HepG2 (cell line): ENCODE data around the gene AMZ1. TPM values are rescaled to one million over a fixed set of nuclear protein-coding genes. Genes with fewer than 3 reads are reported as not detected.
A peak's percentile ranks its signal among the peaks of the same experiment; 100 is the strongest.

Experiments used
- ATAC-seq: fragments of 200-7000 bp; cut with Tn5 transposase; 3 replicates; pipeline ENCODE4 v1.9.1; 2020; ENCODE audit warnings: mild to moderate bottlenecking, moderate library complexity
- BruUV-seq: library from RNA; stranded (reverse); fragments of 400-500 nt; replicated peaks from 2 replicates; lab custom pipeline; 2021; lab: Mats Ljungman, UMichigan
- CTCF ChIA-PET: fragments of 300-600 bp; formaldehyde crosslinking; extraction: SDS; loops from one replicate; lab custom pipeline; 2021; ENCODE audit warnings: low total read pairs, inconsistent platforms, low intra/inter-chr PET ratio; lab: Yijun Ruan, JAX
- POLR2A ChIA-PET: fragments of 350-600 bp; sonication (Branson Sonifier 250); formaldehyde crosslinking; loops from one replicate; lab custom pipeline; 2020; ENCODE audit warnings: antibody characterized with exemption, inconsistent platforms; lab: Yijun Ruan, JAX
- DNase-seq: peaks from one replicate; pipeline ENCODE4 v3.0.0-alpha.2; 2015; ENCODE audit warnings: low spot score
- FAIRE-seq: peaks from 3 replicates; lab custom pipeline; 2011; peaks lifted over from hg19 to GRCh38; lab: Jason Lieb, UNC
- H2AFZ ChIP-seq: one replicate; pipeline ENCODE4 v1.6.1; 2011; ENCODE audit warnings: low read length, inconsistent platforms
- H3K27ac ChIP-seq: fragments of 300-600 bp; 3 replicates; pipeline ENCODE4 v1.8.0; 2011; ENCODE audit warnings: mixed run types, mild to moderate bottlenecking, mixed read lengths, low read length, inconsistent platforms; ENCODE audit not compliant: insufficient read depth; ENCODE audit errors: extremely low read length
- H3K27me3 ChIP-seq, 2 experiments: fragments of 200-600 bp in 1 of 2; 2 replicates in 1 of 2; 3 replicates in 1 of 2; pipeline versions ENCODE4 v1.6.0 to v1.8.0; 2011; ENCODE audit warnings: low read length in 2 of 2, mild to moderate bottlenecking in 2 of 2, moderate library complexity in 2 of 2, inconsistent platforms in 1 of 2; ENCODE audit not compliant: insufficient read depth in 2 of 2, control insufficient read depth in 1 of 2
- H3K36me3 ChIP-seq, 2 experiments: fragments of 200-600 bp in 1 of 2; replicated peaks in 1 of 2; 2 replicates in 1 of 2; 3 replicates in 1 of 2; pipeline versions ENCODE4 v1.5.1 to v1.8.0; 2011; ENCODE audit warnings: low read length in 2 of 2, inconsistent platforms in 1 of 2; ENCODE audit not compliant: insufficient read depth in 2 of 2, control insufficient read depth in 1 of 2
- H3K4me1 ChIP-seq: 2 replicates; pipeline ENCODE4 v1.5.1; 2012; ENCODE audit warnings: low read length, inconsistent platforms; ENCODE audit not compliant: insufficient read depth
- H3K4me2 ChIP-seq: 2 replicates; pipeline ENCODE4 v1.6.0; 2011; ENCODE audit warnings: low read depth, low read length, inconsistent platforms
- H3K4me3 ChIP-seq, 3 experiments: fragments of 200-600 bp in 1 of 3; sonication (generic), shearing (Covaris generic) in 1 of 3; replicated peaks in 1 of 3; 2 replicates each; pipeline ENCODE4 v1.5.1; 2011 to 2016; ENCODE audit warnings: low read length in 3 of 3, inconsistent platforms in 2 of 3, low read depth in 2 of 3, mild to moderate bottlenecking in 2 of 3, control low read depth in 1 of 3, mixed read lengths in 1 of 3; ENCODE audit not compliant: insufficient read depth in 1 of 3
- H3K79me2 ChIP-seq: one replicate; pipeline ENCODE4 v1.6.1; 2011; ENCODE audit warnings: low read length, inconsistent platforms; ENCODE audit not compliant: insufficient read depth
- H3K9ac ChIP-seq: 2 replicates; pipeline ENCODE4 v1.6.0; 2011; ENCODE audit warnings: mild to moderate bottlenecking, low read depth, low read length, inconsistent platforms; ENCODE audit not compliant: insufficient read depth
- H3K9me3 ChIP-seq: 2 replicates; pipeline ENCODE4 v1.5.1; 2012; ENCODE audit warnings: mild to moderate bottlenecking, low read length
- H4K20me1 ChIP-seq: 2 replicates; pipeline ENCODE4 v1.6.0; 2011; ENCODE audit warnings: inconsistent platforms, mild to moderate bottlenecking, low read length, moderate library complexity; ENCODE audit not compliant: insufficient read depth
- SETDB1 ChIP-seq: sonication (generic); formaldehyde crosslinking; IDR thresholded peaks from 2 replicates; pipeline ENCODE4 v1.5.1; 2020; ENCODE audit warnings: missing genetic modification reagents, mild to moderate bottlenecking, borderline replicate concordance
- SNAI1 ChIP-seq: sonication (generic); formaldehyde crosslinking; IDR thresholded peaks from 2 replicates; pipeline ENCODE4 v1.5.0; 2020; ENCODE audit warnings: mild to moderate bottlenecking, missing genetic modification reagents, borderline replicate concordance
- TBX3 ChIP-seq: fragments of 450-650 bp; IDR thresholded peaks from 2 replicates; pipeline ENCODE4 v1.6.1; 2017; ENCODE audit warnings: antibody characterized with exemption, mild to moderate bottlenecking, inconsistent platforms, borderline replicate concordance
- YY1 ChIP-seq: IDR thresholded peaks from 2 replicates; pipeline ENCODE4 v1.6.1; 2011; ENCODE audit warnings: low read length, low read depth, moderate library complexity, mild to moderate bottlenecking; ENCODE audit not compliant: insufficient read depth, insufficient replicate concordance
- ZFP91 ChIP-seq: sonication (generic); formaldehyde crosslinking; IDR thresholded peaks from 2 replicates; pipeline ENCODE4 v1.9.0; 2022; ENCODE audit warnings: missing genetic modification reagents, mild to moderate bottlenecking, borderline replicate concordance
- ZNF180 ChIP-seq: sonication (generic); formaldehyde crosslinking; IDR thresholded peaks from 2 replicates; pipeline ENCODE4 v1.4.0; 2020; ENCODE audit warnings: low read depth, missing genetic modification reagents, borderline replicate concordance
- WGBS: methylation state at CpG from one replicate; pipeline ENCODE4 v1.1.6; 2017; ENCODE audit warnings: low lambda C conversion rate; 5-methylcytosine and 5-hydroxymethylcytosine counted together
- in situ Hi-C: cut with HindIII; loops from 2 replicates; pipeline ENCODE4 v1.10.0; 2017; ENCODE audit warnings: low pct_unique_long_range_greater_than_20kb; ENCODE audit not compliant: extremely low pct_ligation_motif_present
- intact Hi-C: fragments of 100-400 bp; cut with micrococcal nuclease; formaldehyde crosslinking; loops from one replicate; pipeline ENCODE4 v1.10.0; 2022; ENCODE audit not compliant: unreplicated experiment
- polyA plus RNA-seq, 8 experiments: library from polyadenylated mRNA; depleted of rRNA in 3 of 8; stranded (reverse) in 7 of 8; unstranded in 1 of 8; fragments of >200 nt; fragmentation: Illumina TruSeq in 4 of 8; extraction: Trizol in 4 of 8; gene quantifications; 2 replicates each; pipeline versions ENCODE4 v1.2.1 to v1.2.3, GENCODE V29; 2011 to 2016; ENCODE audit warnings: low read depth in 4 of 8, missing spikeins in 1 of 8, mixed read lengths in 1 of 8; ENCODE audit not compliant: insufficient read depth in 1 of 8
- total RNA-seq, 5 experiments: library from RNA; depleted of rRNA; stranded (reverse); fragments of >200 nt; fragmentation: Illumina TruSeq; extraction: Trizol; gene quantifications; 2 replicates each; pipeline ENCODE4 v1.2.3, GENCODE V29; 2016; ENCODE audit warnings: low read depth in 1 of 5
- TF ChIP-seq, protein P1 (sequence below): sonication (generic); formaldehyde crosslinking; IDR thresholded peaks from 2 replicates; pipeline ENCODE4 v1.5.0; 2020; ENCODE audit warnings: missing genetic modification reagents, mild to moderate bottlenecking, borderline replicate concordance

Gene AMZ1
- total and polyA plus RNA-seq, 2 of the 13 experiments (the other 11 are each of a cell fraction or from before 2014, with no cell fraction given) = 0.03 TPM; not detected in 1

- TF ChIP-seq, protein P1, sequence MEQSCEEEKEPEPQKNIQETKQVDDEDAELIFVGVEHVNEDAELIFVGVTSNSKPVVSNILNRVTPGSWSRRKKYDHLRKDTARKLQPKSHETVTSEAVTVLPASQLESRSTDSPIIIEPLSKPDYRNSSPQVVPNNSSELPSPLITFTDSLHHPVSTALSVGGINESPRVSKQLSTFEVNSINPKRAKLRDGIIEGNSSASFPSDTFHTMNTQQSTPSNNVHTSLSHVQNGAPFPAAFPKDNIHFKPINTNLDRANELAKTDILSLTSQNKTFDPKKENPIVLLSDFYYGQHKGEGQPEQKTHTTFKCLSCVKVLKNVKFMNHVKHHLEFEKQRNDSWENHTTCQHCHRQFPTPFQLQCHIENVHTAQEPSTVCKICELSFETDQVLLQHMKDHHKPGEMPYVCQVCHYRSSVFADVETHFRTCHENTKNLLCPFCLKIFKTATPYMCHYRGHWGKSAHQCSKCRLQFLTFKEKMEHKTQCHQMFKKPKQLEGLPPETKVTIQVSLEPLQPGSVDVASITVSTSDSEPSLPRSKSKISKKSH (CRISPR knock-in tag) = no peak
- TF ChIP-seq YY1 = peak; percentile 51
- 0 out of 2 replicates have a peak, but pooled peaks have one; percentile 15 for TF ChIP-seq SNAI1
- no peak for TF ChIP-seq TBX3
- TF ChIP-seq ZFP91 (CRISPR knock-in tag) = peak; percentile 70
- no peak for TF ChIP-seq SETDB1 (CRISPR knock-in tag)
Measured at GRCh38 chr7:2709553-2710285, 21.7 kb downstream of the AMZ1 start (continued).

DNA sequence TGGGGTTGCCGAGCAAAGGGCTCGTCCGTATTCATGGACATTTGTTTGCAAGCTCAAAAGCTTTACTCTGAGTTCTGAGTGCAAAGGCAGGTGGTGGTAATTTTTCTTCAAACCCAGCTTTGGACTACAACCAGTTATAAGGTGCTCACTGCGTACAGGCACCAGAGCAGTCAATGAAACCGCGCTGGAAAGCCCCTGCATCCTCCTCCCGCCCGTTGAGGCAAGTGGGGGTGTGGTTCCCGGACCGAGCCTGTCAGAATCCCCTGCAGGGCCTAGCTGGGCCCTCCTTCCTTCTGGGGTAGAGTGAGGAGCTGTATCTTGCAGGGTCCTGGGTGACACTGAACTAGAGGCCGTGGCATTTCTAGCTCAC, 22.3 kb downstream of the AMZ1 start:
- no peaks in the 10 kb centered on the region for H3K79me2 ChIP-seq
- CTCF ChIA-PET = interaction anchor here (1.2 to 2.2 kb wide), 2 partner anchors 39 to 143 kb away, joined by 5 to 15 read pairs; no protein-coding TSS in a partner anchor
- H4K20me1 ChIP-seq = no peaks in the 10 kb centered on the region; the same call in 1 of the 2 replicates
- H3K27ac ChIP-seq = no peak overlapping the region
- H3K4me1 ChIP-seq = peaks cover 28% of the 10 kb centered on the region
- intact Hi-C loops (no loop called here), in situ Hi-C loops (no loop called here)
- WGBS = 45% methylated on average over 9 of the region's 11 CpGs
- BruUV-seq = no TSS peak
- no peak; the same call in 2 of the 3 replicates for ATAC-seq
- DNase-seq = no peak
- no peak for FAIRE-seq
- POLR2A ChIA-PET = interaction anchor here (1.0 to 1.5 kb wide), 3 partner anchors 17 to 48 kb away, joined by 3 to 5 read pairs (median 3); no protein-coding TSS in a partner anchor
- H3K27me3 ChIP-seq = peaks cover 0 to 15% of the 10 kb centered on the region in 2 experiments; a peak in 3 of 5 replicates
- no peaks in the 10 kb centered on the region for H3K36me3 ChIP-seq
- H3K4me3 ChIP-seq = peak overlapping the region in 2 of 3 experiments; percentile 17 to 60; a peak in 3 of 6 replicates
- peak overlapping the region; percentile 72 for H3K4me2 ChIP-seq
- no peak overlapping the region; the same call in 1 of the 2 replicates for H3K9ac ChIP-seq
- H3K9me3 ChIP-seq = no peaks in the 10 kb centered on the region
- no peak overlapping the region for H2AFZ ChIP-seq
- TF ChIP-seq ZNF180 (CRISPR knock-in tag) = no peak
